ENCODE measurements around the gene ZNFX1. TPM values are rescaled to one million over a fixed set of nuclear protein-coding genes. Genes with fewer than 3 reads are reported as not detected.
A peak's percentile ranks its signal among the peaks of the same experiment; 100 is the strongest.

The ZNFX1 gene
- total and polyA plus RNA-seq, 12 donors, result 10.7 to 39.6 (median 27.0) TPM

- Histone ChIP-seq H3K27me3 (no peaks in the 10 kb centered on the region), H3K4me1 (replicated peaks in 1 of 2) (peaks cover 0 to 11% of the 10 kb centered on the region in 2 donors), H3K4me3 (no peak overlapping the region), H3K27ac (peak overlapping the region in 1 of 5 donors; percentile 23), H3K36me3 (replicated peaks in 1 of 2) (peaks cover 0 to 94% of the 10 kb centered on the region in 2 donors), H3K9me3 (replicated peaks in 1 of 3) (no peaks in the 10 kb centered on the region)
- TF ChIP-seq POLR2A (IDR thresholded peaks at IDR 0.05) (no peak), CTCF (IDR thresholded peaks at IDR 0.05) (peak; percentile 31 to 60 (median 56))
- intact Hi-C loops (cut with DNase I), result loop anchor here in 1 of 2 donors (10.0 kb wide), 1 partner anchor 79 kb away; no protein-coding TSS in a partner anchor
- peak in 3 of 7 donors; percentile 9 to 42 (median 36) for DNase-seq
- 36 to 60% (median 42%) methylated on average over 1 to 3 of the region's 3 CpGs for WGBS, 4 donors
Observed at GRCh38 chr20:49245921-49246740, 31.7 kb downstream of the ZNFX1 start.

- H3K36me3 ChIP-seq (replicated peaks in 1 of 2), result peaks cover 0 to 92% of the 10 kb centered on the region in 2 donors
- DNase-seq, result no peak
- H3K9me3 ChIP-seq (replicated peaks in 1 of 3), result no peaks in the 10 kb centered on the region
- no peak overlapping the region for H3K4me3 ChIP-seq
- no peaks in the 10 kb centered on the region for H3K27me3 ChIP-seq
- 83 to 88% (median 86%) methylated on average over 4 of the region's 4 CpGs for WGBS, 4 donors
- intact Hi-C loops (cut with DNase I), result no loop called here
- H3K27ac ChIP-seq, result no peak overlapping the region
- H3K4me1 ChIP-seq (replicated peaks in 1 of 2), result no peaks in the 10 kb centered on the region
- TF ChIP-seq CTCF (IDR thresholded peaks at IDR 0.05) (no peak), POLR2A (IDR thresholded peaks at IDR 0.05) (no peak)
Observed at GRCh38 chr20:49237531-49237930, 40.3 kb downstream of the ZNFX1 start.

- Histone ChIP-seq H3K9me3 (replicated peaks in 1 of 3) (no peaks in the 10 kb centered on the region), H3K27ac (no peak overlapping the region), H3K4me3 (no peak overlapping the region), H3K4me1 (replicated peaks in 1 of 2) (no peaks in the 10 kb centered on the region), H3K27me3 (no peaks in the 10 kb centered on the region), H3K36me3 (replicated peaks in 1 of 2) (peaks cover 0 to 90% of the 10 kb centered on the region in 2 donors)
- WGBS, 4 donors, result 83 to 88% (median 83%) methylated on average over 9 of the region's 9 CpGs
- no peak for TF ChIP-seq CTCF (IDR thresholded peaks at IDR 0.05)
- no peak for TF ChIP-seq POLR2A (IDR thresholded peaks at IDR 0.05)
- intact Hi-C loops (cut with DNase I), result no loop called here
- no peak for DNase-seq
Observed at GRCh38 chr20:49236301-49236700, 41.6 kb downstream of the ZNFX1 start.

DNA sequence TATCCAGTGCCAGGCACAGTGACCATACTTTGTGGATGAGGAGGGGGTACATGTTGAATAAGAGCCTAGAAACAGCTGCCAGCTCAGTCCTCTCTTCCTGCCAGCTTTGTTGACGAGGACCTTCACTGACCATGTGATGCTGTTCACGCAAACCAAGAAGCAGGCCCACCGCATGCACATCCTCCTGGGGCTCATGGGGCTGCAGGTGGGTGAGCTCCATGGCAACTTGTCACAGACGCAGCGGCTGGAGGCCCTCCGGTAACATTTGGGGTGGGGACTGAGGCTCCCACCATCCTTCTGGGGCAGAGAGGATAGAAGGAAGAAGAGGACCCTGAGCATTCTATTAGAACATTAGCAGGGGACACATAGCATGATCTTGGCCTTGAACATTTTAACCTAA lies 43.0 kb downstream of the ZNFX1 start:
- WGBS, 4 donors, result 90 to 96% (median 94%) methylated on average over 6 of the region's 6 CpGs
- H3K4me3 ChIP-seq, result no peak overlapping the region
- peaks cover 0 to 90% of the 10 kb centered on the region in 2 donors for H3K36me3 ChIP-seq (replicated peaks in 1 of 2)
- no peaks in the 10 kb centered on the region for H3K27me3 ChIP-seq
- intact Hi-C loops (cut with DNase I), result no loop called here
- no peaks in the 10 kb centered on the region for H3K9me3 ChIP-seq (replicated peaks in 1 of 3)
- no peak for DNase-seq
- no peaks in the 10 kb centered on the region for H3K4me1 ChIP-seq (replicated peaks in 1 of 2)
- H3K27ac ChIP-seq, result no peak overlapping the region
- TF ChIP-seq CTCF (IDR thresholded peaks at IDR 0.05), result no peak
- TF ChIP-seq POLR2A (IDR thresholded peaks at IDR 0.05), result no peak
